IPS-18a (cell line): ENCODE measurements around the gene LMBRD2.

Experiments
- H3K27ac ChIP-seq: one replicate; pipeline ENCODE4 v1.5.1; 2013; ENCODE audit warnings: low read length
- H3K27me3 ChIP-seq: one replicate; pipeline ENCODE4 v1.6.1; 2013; ENCODE audit warnings: mild to moderate bottlenecking, low read length; ENCODE audit not compliant: control insufficient read depth, insufficient read depth
- H3K36me3 ChIP-seq: one replicate; pipeline ENCODE4 v1.6.1; 2013; ENCODE audit warnings: low read depth, low read length; ENCODE audit not compliant: control insufficient read depth
- H3K4me1 ChIP-seq: one replicate; pipeline ENCODE4 v1.6.1; 2013; ENCODE audit warnings: low read depth, low read length; ENCODE audit not compliant: control insufficient read depth
- H3K4me3 ChIP-seq: one replicate; pipeline ENCODE4 v1.5.1; 2013; ENCODE audit warnings: low read length
- H3K9ac ChIP-seq: one replicate; pipeline ENCODE4 v1.6.1; 2013; ENCODE audit warnings: mild to moderate bottlenecking, low read length, moderate library complexity
- H3K9me3 ChIP-seq: one replicate; pipeline ENCODE4 v1.6.1; 2013; ENCODE audit warnings: low read depth, low read length; ENCODE audit not compliant: control insufficient read depth

LMBRD2 gene

DNA sequence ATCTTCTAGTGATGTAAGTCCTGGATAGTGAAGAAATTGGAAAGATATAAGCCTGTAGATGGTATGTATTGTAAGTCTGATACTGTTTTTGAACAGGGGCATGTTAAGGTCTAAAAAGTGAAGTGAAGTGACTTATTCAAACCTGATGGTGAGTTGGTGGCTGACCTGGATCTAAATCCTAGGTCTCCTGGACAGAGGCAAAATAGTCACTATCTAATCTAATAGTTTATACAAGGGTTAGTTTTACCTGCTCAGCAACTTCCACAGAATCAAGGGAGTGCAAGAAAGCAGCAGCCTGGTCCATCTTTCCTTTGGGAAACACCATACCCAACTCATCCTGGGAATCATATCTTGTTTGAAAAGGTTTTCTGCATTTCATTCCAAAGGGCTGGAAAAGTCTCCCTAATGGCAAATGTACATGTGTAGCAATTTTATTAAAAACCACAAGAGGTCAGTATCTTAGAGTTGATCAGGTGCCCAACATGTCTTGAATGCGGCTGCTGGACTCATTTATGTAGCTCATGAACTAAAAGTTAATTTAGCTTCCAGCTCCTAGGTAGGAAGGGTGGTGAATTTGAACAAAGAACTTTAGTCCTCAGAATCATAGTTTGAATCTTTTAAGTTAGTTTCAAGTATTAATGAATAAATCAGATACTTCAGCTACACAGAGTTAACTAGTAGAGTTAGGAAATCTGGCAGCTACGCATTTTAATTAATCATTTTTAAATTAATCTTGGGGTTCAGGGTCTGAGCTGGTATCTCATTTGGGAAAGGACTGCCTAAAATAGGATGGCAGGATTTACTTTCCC lies 26.2 kb upstream of the LMBRD2 start:
- H3K9me3 ChIP-seq: no peaks in the 10 kb centered on the region
- no peak overlapping the region for H3K4me3 ChIP-seq
- H3K4me1 ChIP-seq: no peaks in the 10 kb centered on the region
- no peak overlapping the region for H3K9ac ChIP-seq
- H3K36me3 ChIP-seq: peaks cover 76% of the 10 kb centered on the region
- H3K27ac ChIP-seq: no peak overlapping the region
- H3K27me3 ChIP-seq: no peaks in the 10 kb centered on the region

DNA sequence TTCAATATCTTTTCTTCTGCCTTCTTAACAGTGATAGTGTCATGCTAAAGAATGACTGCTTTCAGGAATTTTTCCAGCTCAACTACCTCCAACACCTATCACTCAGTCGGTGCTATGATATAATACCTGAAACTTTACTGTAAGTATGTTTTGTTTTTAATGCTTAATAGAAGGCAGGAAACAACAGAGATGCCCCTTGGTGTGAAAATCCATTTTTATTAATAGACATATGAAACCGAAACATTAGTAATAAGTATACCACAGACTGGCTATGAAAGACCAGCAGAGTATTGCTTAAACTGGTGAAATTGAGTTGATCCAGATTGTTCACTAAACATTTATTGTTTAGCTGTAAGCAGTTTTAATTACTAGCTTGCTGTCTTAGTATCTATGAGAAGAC lies 25.5 kb upstream of the LMBRD2 start:
- no peak overlapping the region for H3K27ac ChIP-seq
- no peaks in the 10 kb centered on the region for H3K27me3 ChIP-seq
- H3K9ac ChIP-seq: no peak overlapping the region
- peaks cover 83% of the 10 kb centered on the region for H3K36me3 ChIP-seq
- no peaks in the 10 kb centered on the region for H3K9me3 ChIP-seq
- H3K4me1 ChIP-seq: no peaks in the 10 kb centered on the region
- H3K4me3 ChIP-seq: no peak overlapping the region

DNA sequence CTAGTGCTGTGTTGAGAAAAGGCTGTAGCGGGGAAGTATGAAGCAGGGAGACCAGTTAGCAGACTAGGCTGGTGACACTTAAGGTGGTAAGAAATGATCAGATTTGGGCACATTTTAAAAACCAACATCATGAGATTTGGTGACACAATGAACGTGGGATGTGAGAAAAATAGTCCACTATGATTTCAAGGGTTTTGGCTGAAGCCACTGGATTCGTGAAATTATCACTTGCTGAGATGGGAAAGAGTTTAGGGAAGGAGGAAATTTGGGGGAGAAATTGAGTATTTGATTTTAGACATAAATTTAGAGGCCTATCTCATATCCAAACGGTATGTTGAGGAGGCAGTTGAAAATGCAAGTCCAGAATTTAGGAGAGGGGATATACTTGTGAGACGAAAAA lies 23.4 kb upstream of the LMBRD2 start:
- Histone ChIP-seq H3K36me3 (peaks cover 83% of the 10 kb centered on the region), H3K4me3 (no peak overlapping the region), H3K9me3 (no peaks in the 10 kb centered on the region), H3K27ac (no peak overlapping the region), H3K4me1 (no peaks in the 10 kb centered on the region), H3K9ac (no peak overlapping the region), H3K27me3 (no peaks in the 10 kb centered on the region)

DNA sequence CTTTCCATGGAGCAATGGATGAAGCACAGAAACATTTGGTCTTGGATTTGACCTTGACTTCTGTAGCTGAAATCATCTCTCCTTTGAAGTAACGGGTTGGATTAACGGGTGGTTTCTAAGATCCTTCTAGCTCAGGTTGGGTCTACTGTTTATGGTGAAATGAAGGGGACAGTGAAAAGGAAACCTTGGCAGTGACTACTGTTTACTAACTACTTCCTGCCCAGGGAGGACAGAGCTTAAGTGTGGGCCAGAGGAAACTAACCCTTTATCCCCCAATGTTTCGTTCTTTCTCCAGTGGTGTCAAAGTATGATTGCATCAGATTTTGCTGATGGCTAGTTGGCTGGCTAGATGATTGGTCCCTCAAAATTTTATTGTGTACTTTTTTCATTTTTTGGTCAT lies 22.4 kb upstream of the LMBRD2 start:
- Histone ChIP-seq H3K27ac (no peak overlapping the region), H3K4me1 (no peaks in the 10 kb centered on the region), H3K9me3 (no peaks in the 10 kb centered on the region), H3K4me3 (no peak overlapping the region), H3K27me3 (no peaks in the 10 kb centered on the region), H3K36me3 (peaks cover 83% of the 10 kb centered on the region), H3K9ac (no peak overlapping the region)

DNA sequence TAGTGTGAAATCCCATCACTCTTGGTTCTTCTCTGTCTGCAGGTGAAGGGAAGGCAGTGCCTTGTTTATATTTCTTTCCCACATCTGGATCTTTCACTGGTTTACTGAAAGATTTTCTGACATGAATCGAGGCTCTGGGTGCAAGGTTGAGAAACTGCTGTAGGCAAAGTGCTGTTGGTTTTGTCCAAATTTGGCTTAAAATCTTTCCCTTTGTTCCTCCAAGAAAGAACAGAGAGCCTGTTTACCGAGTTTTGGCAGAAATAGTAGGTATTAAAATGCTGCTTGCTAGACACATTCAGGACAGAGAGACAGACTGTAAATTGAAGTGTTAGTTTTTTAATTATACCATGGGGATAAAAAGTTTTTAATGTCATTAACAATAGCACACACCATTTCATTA lies 21.7 kb upstream of the LMBRD2 start:
- Histone ChIP-seq H3K9ac (no peak overlapping the region), H3K4me3 (no peak overlapping the region), H3K36me3 (peaks cover 82% of the 10 kb centered on the region), H3K9me3 (no peaks in the 10 kb centered on the region), H3K27me3 (no peaks in the 10 kb centered on the region), H3K4me1 (no peaks in the 10 kb centered on the region), H3K27ac (no peak overlapping the region)

DNA sequence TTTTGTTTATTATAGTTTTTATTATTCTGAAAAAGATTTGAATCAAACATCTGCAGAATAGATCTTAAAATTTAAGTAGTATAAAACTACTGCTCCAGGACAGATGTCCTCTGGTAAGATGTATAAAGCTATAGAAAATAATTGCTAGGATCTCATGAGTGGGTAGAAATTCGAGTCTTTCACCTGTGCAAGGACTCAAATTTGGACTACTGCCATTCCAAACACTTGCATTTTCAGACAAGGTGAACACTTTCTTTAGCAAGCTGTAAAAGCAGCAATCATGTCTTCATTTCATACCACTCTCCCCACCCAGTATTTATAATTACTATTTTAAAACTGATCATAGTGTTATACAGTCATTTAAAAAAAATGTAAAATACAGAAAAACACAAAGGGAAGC lies 20.9 kb upstream of the LMBRD2 start:
- Histone ChIP-seq H3K27ac (no peak overlapping the region), H3K9ac (no peak overlapping the region), H3K4me1 (no peaks in the 10 kb centered on the region), H3K27me3 (no peaks in the 10 kb centered on the region), H3K9me3 (no peaks in the 10 kb centered on the region), H3K4me3 (no peak overlapping the region), H3K36me3 (peaks cover 82% of the 10 kb centered on the region)

DNA sequence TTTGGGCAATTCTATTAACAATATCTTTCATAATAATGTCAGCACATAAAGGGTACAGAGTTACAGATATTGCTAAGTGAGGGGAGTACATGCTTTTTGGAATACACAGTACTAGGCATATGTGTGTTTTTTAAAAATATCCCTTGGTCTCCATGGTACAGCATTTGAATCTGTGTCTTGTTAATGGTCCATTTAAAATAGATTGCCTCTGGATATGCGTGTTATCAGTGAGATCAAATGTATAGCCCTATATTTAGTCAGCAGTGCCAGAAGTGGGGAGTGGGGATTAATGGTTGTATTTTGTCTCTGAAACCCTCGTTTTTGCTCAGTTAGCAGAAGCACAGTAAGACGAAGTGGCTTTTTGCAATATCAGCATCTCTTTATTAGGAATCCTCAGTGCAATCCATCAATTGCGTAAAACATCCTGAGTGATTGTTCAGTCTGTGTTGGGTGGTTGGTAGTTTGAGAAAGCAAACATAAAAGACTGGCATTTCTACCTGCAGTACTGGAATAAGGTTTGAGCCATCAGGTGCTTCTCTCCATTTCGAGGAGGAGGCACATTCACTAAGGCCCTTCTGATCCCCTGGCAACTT lies 19.2 kb upstream of the LMBRD2 start:
- Histone ChIP-seq H3K9me3 (no peaks in the 10 kb centered on the region), H3K27me3 (no peaks in the 10 kb centered on the region), H3K36me3 (peaks cover 85% of the 10 kb centered on the region), H3K4me1 (no peaks in the 10 kb centered on the region), H3K9ac (no peak overlapping the region), H3K27ac (no peak overlapping the region), H3K4me3 (no peak overlapping the region)

DNA sequence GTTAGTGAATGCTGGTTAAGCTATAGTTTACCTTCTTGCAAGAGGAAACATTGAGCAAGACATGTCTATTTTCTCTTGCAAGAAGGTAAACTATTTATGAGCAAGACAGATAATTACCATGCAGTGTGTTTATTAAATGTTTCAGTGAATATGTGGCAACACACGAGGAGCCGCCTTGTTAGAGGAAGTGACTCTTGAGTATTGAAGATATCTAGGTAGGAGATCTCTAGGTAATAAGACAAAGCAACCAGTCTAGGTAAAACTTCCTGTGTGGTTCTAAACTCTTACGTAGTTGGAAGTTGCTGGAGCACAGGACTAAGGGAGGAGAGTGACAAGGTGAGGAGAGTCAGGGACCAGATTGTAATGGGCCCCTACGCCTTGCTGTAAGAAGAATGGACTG lies 17.1 kb upstream of the LMBRD2 start:
- Histone ChIP-seq H3K9ac (no peak overlapping the region), H3K4me1 (no peaks in the 10 kb centered on the region), H3K4me3 (no peak overlapping the region), H3K9me3 (no peaks in the 10 kb centered on the region), H3K27me3 (no peaks in the 10 kb centered on the region), H3K27ac (no peak overlapping the region), H3K36me3 (peaks cover 89% of the 10 kb centered on the region)

DNA sequence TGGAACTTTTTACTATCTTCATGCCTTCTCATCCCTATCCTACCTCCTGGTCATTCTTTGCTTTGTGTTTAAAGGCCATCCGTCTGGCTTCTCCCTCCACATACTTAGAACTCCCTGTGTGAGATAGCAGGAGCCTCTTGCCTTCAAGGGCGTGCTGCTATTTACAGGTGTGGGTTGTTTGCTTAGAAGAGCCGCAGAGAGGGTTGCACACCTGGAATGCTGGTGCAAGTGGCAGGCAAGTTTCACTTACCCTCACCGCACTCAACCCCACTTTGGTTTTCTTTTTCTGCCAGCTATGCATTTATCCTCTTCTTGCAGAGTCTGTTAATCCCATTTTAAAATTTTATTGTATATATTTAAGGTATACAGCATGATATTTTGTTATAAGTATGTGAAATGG lies 12.8 kb upstream of the LMBRD2 start:
- H3K9ac ChIP-seq: no peak overlapping the region
- H3K27ac ChIP-seq: no peak overlapping the region
- no peaks in the 10 kb centered on the region for H3K9me3 ChIP-seq
- no peaks in the 10 kb centered on the region for H3K4me1 ChIP-seq
- no peaks in the 10 kb centered on the region for H3K27me3 ChIP-seq
- peaks cover 85% of the 10 kb centered on the region for H3K36me3 ChIP-seq
- no peak overlapping the region for H3K4me3 ChIP-seq

DNA sequence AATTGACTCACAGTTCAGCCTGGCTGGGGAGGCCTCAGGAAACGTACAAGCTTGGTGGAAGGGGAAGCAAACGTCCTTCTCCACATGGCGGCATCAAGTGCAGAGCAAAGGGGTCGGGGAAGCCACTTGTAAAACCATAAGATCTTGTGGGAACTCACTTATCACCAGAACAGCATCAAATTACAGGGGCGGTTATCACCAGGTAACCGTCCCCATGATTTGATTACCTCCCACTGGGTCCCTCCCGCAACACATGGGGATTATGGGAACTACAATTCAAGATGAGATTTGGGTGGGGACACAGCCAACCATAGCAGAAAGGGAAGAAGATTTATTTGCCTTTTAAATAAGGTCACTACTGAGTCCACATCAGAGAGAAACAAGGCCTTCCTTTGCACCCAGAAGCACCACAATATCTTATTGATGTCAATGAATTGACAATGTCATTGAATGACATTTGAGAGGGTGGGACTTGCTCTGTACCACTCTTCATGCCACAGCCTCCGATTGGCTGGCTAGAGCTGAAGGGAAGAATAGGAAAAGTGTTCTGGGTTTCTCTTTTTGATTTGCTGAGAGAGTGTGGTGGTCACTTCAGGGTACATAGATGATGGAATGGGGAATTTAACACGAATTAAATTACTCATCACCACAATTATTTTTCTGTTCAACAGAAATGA lies 11.3 kb upstream of the LMBRD2 start:
- Histone ChIP-seq H3K9ac (no peak overlapping the region), H3K4me3 (no peak overlapping the region), H3K4me1 (no peaks in the 10 kb centered on the region), H3K27me3 (no peaks in the 10 kb centered on the region), H3K36me3 (peaks cover 86% of the 10 kb centered on the region), H3K9me3 (no peaks in the 10 kb centered on the region), H3K27ac (no peak overlapping the region)

DNA sequence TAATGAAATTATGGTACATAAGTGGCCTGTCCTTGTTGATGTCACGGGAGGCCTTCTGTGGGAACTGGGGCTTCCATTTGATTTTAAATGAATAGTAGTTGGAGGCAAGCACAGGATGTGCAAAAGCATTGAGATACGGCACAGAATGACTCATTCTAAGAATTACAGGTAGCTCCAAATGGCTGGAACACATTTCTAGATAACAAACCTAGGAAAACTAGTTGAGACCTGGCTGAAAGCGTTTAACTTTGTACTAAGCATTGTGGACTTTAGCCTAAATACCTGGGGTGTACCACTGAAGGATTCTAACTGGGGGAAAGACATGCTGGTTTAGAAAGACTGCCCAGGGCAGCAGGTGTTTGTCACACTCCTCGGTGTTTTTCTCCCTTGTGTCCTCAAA lies 9.7 kb upstream of the LMBRD2 start:
- no peaks in the 10 kb centered on the region for H3K27me3 ChIP-seq
- no peaks in the 10 kb centered on the region for H3K9me3 ChIP-seq
- H3K9ac ChIP-seq: no peak overlapping the region
- peaks cover 84% of the 10 kb centered on the region for H3K36me3 ChIP-seq
- H3K4me3 ChIP-seq: no peak overlapping the region
- no peak overlapping the region for H3K27ac ChIP-seq
- H3K4me1 ChIP-seq: no peaks in the 10 kb centered on the region

DNA sequence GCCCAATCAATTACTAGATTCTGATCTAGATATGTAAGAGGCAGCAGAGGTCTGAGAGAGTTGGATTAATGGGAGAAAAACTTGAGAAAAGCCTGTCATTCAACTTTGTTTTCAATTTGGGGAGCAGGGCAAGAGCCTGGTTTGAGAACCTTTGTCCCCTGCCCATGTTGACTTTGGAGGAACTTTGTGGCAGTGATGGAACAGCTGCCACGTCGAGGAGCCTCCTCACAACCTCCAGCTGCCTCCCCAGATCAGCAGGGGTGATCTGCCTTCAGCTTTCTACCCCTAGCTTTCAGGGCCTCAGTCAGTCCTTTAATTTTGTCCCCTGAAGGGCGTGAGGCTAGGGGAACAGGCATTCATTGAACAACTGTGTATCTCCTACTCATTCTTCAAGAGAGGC lies 8.9 kb upstream of the LMBRD2 start:
- no peaks in the 10 kb centered on the region for H3K4me1 ChIP-seq
- H3K4me3 ChIP-seq: no peak overlapping the region
- no peak overlapping the region for H3K27ac ChIP-seq
- no peaks in the 10 kb centered on the region for H3K27me3 ChIP-seq
- H3K9me3 ChIP-seq: no peaks in the 10 kb centered on the region
- H3K36me3 ChIP-seq: peaks cover 87% of the 10 kb centered on the region
- H3K9ac ChIP-seq: no peak overlapping the region
